GM04503 (cell line): ENCODE data around the gene CHTF8.

ENCODE experiments used
- DNase-seq: peaks from one replicate; pipeline ENCODE4 v3.0.0-alpha.2; 2012; ENCODE audit warnings: low read depth

CHTF8 gene

GRCh38 chr16:69084289-69084688 is 48.1 kb downstream of the CHTF8 start:
- DNase-seq: no peak

DNA sequence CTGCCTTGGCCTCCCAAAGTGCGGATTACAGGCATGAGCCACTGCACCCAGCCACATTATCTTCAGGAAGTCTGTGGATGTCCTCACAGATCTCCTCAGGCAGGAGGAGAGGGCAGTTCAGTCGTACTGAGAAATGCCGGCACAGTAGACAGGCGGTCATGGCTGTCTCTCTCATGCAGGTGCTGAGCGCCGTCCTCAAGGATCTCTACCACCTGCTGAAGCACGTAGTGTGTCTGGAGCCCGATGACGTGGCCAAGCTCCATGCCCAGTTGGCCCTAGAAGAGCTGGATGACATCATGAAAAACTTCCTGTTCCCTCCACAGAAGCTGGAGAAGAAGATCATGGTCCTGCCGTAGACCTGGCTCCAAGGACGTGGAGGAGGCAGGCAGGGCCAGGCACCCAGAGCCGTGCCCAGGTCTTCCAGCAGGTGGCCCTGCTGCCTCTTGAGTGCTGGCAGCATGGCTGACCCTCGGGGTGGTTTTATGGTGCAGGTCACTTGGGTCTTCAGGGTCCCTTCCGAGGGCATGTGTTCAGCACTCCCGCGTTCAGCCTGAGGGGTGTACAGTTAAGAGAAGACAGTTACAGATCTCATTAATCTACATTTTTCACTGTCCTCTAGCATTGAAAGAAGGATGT is 49.0 kb downstream of the CHTF8 start:
- DNase-seq: no peak

GRCh38 chr16:69079697-69080096 is 52.7 kb downstream of the CHTF8 start:
- no peak for DNase-seq

DNA sequence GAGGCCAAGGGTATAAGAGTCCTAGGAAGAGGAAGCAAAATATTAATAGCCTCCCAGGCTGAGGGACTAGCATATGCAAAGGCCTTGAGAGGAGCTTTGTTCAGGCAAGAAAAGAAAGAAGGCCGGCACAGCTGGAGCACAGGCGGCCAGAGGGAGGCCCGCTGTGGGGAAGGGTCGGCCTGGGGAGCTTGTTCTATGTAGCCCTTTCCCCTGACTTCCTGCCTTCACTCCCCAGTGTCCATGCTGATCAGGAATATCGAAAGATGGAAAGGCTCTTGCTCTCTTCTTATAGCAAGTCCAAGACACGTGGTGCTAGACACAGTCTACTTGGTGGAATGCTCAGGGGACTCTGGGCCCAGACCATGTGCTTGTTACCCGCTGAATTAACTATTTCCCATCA is 54.3 kb downstream of the CHTF8 start:
- DNase-seq: no peak

GRCh38 chr16:69077251-69077650 is 55.1 kb downstream of the CHTF8 start:
- no peak for DNase-seq

- DNase-seq: peak; percentile 59
Measured at GRCh38 chr16:69073181-69073702, 59.1 kb downstream of the CHTF8 start.

DNA sequence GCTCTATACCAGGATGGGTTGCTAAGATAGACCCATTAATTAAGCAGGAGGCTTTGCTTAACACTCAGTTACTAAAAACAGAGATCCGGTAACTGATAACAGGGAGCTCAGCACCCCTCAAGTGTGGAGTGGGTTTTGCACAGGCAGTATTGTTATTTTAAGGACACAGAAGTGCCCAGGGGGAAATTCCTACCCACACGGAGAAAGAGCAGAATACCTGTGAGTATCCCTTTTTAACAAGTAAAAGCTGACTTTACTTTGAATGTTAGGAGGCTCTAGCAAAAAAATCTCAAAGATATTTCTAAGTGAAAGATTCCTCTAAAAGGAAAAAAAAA is 59.8 kb downstream of the CHTF8 start:
- DNase-seq: no peak

DNA sequence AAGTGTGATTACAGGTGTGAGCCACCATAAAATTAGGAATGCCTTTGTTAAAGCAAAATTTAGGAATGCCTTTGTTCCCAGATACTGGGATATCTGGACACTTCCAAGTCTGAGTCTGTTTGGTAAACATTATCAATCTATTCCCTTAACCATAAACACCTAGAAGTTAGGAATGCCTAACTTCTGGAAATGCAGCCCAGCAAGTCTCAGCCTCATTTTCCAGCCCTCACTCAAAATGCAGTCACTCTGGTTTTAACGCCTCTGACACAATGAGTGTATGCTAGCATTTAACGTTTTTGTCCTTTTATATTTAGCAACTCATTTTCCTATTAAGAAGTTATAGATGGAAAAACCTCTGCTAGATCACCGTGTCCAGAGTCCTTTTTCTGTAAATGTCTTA is 61.4 kb downstream of the CHTF8 start:
- no peak for DNase-seq

DNA sequence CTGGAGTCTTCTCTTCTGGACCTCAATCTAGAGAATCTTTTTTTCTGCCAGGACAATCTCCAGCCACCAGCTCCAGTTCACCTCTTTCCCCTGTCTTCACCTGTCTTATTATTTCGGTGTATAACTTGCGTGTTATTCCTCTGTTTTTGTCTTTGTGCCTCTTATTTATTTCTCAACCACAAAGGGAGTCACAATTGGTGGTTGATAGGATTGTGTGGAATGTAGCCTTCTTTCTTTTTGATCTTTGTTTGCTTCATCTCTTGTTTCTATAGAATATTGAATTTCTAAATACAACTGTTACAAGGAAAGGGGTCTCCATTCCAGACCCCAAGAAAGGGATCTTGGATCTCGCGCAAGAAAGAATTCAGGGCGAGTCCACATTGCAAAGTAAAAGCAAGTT is 62.9 kb downstream of the CHTF8 start:
- no peak for DNase-seq
